NCI-H82 treated with DMSO at 0.1 percent for 48 hours (cell line): ENCODE data around the gene STARD5.
"Not testable (repeated sequence)": the region's sequence is repeated elsewhere in the genome, so short reads cannot be mapped to it uniquely, and the experiment has no call there.

Source experiments
- DNase-seq: peaks from one replicate; lab custom pipeline; 2025; ENCODE audit not compliant: unreplicated experiment; lab: John Stamatoyannopoulos, UW

STARD5 gene, protein sequence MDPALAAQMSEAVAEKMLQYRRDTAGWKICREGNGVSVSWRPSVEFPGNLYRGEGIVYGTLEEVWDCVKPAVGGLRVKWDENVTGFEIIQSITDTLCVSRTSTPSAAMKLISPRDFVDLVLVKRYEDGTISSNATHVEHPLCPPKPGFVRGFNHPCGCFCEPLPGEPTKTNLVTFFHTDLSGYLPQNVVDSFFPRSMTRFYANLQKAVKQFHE

DNA sequence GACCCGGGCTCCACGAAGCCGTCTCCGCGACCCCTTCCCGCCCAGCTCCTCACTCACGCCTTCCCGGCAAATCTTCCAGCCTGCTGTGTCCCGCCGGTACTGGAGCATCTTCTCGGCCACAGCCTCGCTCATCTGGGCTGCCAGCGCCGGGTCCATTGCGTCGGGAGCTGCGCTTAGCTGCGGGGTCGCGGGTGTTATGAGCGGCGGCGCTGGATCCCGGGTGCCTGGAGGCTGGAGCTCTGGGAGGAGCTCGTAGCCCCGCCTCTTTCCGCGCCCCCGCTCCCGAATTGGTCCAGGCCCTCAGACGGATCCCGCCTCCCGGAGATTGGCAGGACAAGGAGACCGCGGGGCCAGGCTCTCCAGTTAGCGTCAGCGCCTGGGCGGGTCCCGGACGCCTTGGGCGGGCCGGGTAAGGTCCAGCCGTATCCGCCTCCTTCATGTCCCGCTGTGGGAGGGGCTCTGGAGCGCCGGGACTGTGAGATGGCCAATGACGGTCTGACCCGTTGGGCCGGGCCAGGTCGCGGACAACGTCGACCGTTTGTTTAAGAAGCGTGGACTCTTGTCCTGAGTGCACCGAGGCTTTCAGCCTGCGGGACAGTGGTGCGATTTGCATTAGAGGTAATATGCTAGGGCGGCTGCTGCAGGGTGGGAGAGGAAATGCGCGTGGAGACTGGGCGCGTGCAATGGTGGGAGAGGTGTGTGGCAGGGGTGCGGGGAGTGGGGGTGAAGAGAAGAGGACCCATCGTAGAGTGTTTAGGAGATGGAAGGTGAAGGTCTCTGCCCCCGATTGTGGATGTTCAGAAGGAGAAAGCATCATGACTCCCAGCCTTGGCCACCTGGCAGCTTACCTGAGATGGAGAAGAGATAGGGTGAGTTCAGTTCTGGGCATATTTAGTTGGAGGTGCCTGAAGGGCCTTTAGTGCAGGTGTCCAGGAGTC is at the start of gene STARD5:
Gene STARD5 (minus strand): TSS at position 198 of the 938 bp plus-strand sequence. CDS start 42 bp downstream, at position 156.
- peak; percentile 62 for DNase-seq

DNA sequence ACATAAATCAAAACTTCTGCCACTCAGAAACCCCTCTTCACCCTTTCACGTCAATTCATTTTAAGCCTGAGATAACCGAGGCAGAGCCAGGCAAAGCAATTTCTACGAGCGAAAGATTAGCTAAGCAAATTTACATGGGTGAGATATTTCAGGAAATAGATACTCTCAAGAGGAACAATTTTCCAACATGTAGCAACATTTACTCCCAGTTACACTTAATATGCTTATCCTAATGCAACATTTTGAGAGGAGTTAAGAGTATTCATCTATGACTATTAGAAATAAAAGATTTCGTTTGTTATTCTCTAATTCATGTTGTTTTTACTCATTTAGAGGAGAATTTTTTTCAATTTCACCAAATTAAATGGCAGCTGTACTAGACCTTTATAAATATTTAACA is 49.2 kb upstream of the STARD5 start:
- DNase-seq, result no peak

DNA sequence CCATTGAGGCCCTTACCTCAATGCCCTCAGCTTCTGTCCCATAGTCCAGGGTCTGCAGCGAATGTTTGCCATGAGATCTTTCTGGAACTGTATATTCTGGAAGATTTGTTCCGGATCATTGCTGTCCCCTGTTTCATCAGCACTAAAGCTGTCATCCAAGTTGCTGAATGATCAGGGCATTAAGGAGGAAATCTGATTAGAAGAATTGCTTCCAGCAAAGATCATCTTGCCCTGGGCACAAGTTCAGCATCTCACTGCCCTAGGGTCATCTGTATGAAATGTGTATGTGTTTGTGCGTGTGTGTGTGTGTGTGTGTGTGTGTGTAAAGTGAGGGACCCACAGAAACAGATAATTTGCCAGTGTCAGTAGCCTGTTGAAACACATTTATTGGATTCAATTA is 48.6 kb upstream of the STARD5 start:
- DNase-seq, result no peak

DNA sequence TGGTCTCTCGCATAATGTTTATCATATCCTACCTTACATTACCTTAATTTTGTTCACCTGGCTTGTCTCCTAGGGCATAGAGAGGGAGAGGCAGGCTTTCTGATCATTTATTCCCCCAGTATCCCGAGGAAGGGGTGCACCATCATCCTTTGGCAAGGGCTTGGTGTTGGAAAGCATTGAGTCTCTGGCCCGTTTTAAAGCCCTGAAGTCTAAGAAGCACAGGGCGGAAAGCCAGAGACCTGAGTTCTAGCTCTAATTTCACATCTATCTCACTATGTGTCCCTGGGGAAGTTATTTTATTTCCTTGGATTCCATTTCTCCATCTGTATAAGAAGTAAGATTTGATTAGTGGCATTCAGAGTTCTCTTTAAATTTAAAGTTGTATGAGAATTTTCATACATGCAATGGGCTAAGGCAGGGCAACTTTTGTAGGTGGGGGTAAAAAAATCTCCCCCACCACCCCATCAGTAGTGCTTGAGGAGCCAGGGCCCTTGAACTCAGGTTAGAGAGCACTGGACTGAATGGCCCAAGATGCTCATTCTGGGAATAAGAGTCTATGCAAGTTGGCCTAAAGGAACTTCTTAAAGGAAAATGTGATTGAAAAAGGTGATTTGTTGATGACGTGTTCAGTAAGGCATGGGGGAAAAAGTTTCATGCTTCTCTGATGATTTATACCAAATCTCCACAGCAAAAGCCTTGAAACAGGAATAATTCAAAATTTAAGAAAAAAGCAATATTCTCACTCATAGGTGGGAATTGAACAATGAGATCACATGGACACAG is 40.0 kb upstream of the STARD5 start:
- no peak for DNase-seq

DNA sequence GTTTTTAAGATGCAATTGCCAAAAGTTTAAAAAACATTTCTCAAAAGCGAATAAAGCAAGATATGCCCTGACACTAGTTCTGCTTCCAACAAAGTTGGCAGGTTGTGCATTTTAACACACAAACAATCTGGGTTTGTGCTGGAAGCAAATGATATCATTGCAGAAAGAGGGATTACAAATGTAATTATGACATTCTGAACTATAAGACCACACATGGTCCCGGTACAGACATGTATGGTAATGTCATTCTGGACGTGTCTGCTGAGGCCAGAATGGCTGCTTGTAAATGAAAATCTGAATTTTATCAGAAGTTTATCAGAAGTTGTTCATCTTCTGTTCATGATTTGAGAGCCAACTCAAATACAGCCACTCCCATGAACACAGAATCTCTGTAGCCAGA is 39.3 kb upstream of the STARD5 start:
- DNase-seq, result no peak

DNA sequence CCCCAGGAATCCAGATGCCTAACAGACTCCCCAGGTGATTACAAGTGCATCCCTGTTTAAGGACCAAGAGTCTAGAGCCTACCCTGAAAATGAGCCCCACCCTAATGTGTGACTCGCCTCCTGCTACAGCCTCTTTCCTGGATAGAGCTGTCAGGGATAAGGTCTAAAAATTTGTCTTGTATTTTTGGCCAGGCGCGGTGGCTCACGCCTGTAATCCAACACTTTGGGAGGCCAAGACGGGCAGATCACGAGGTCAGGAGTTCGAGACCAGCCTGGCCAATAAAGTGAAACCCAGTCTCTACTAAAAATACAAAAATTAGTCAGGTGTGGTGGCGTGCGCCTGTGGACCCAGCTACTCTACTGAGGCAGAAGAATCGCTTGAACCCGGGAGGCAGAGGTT is 38.8 kb upstream of the STARD5 start:
- no peak for DNase-seq

DNA sequence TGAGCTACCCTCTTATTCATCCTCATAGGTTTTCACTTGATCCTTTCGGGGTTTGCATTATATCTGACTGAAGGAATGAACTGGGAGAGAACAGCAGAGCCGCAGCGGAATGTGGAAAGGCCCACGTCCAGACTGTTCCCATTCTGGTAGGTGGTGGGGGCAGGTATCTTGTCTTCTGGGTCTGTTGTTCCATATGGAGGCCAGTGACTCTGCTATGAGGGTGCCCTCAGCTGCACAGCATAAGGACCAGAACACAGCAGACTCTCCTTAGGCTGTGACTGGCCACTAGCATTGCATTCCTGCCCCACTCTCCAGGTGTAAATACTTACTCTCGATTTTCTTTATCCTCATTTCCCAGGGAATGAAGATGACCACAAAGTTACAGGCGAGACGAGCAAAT is 38.0 kb upstream of the STARD5 start:
- no peak for DNase-seq

DNA sequence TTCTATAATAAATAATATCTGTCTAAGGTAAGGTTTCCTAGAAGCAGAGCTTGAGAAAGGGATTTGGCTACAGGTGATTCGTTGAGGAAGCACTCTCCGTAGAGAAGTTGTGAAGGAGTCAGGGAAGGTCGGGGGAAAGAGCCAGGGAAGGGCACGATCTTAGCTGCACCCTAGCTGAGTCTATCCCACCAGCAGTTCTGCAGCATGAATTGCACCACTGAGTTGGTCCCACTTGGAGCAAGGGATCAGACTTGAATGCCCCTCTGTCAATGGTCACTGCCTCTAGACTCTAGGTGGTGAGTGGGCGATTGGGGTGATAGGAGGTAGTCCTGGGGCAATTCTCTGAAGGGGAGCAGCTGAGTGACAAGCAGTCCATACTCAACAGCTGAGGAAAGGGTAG is 36.5 kb upstream of the STARD5 start:
- no peak for DNase-seq

DNA sequence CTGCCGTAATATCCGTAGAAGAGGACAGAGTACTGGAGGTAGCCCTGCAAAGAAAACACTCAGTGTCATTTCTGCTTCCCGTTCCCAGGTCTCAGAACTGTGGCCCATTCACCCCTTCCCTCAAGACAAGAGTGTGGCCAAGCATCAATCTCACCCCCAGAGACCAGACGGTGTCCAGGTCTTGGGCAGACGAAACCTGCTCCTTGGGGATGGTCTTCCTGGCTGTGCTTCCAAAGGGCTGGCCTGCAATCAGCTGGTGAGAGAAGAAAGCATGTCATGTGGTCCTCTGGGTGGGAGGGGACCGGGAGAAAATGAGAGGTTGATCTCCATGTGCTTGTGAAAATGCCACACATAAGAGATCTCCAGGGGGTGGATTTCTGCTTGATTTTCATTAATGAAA is 34.3 kb upstream of the STARD5 start:
- DNase-seq, result no peak

DNA sequence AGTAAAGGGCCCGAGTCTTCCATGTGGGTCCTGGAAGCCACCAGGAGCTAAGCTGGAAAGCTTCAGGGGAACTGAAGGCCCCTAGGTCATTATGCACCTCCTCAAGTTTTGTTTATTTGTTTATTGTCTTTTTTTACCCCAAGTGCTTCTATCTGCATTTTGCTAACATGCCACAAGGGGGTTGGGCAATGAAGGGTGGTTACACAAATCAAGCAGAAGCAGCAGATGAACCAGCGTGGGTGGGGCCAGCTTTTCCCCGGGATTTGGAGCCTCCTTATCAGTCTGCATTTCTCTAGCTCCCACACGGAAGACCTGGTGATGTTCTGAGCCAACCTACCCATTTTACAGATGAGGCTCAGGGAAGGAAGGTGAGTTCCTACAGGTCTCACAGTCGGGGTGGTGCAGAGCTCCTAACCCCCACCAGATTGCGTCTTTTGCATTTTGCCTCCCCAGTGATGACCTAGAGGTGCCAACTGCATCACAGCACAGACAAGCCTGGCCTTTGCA is 33.3 kb upstream of the STARD5 start:
- DNase-seq, result no peak

DNA sequence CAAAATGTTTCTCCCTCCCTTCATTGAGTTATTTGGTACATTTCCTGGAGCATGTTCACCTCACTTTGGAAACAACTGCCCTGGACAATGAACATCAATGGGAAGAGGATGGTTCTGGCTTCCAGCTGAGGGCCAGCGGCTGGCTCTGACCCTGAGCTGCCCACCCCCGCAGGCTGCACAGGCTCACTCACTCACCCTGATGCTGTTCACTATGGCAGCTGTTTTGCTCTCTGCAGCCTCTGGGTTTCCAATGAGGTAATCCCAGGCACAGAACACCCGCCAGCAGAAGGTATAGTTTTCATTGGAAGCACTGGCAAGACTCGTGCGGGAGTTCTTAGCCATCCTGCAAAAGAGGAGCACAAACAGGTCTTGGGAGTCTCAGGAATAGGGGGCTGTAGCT is 32.3 kb upstream of the STARD5 start:
- no peak for DNase-seq

DNA sequence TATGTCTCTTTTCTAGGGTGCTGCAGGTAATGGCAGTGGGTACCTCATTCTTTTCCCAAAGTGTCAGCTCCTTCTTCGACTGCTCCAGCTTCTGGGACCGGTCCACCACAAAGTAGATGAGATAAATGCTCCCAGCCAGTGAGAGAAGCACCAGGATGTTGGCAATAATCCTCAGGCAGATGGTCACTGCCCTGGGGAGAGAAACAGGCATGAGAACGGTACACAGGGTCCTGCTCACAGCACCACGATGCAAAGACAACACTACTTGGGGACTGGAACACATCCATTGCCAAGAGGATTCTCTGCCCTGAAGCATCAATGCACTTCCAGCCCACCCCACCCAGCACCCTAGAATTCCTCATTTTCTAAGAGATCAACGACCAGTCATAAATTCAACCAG is 27.7 kb upstream of the STARD5 start:
- DNase-seq, result no peak

DNA sequence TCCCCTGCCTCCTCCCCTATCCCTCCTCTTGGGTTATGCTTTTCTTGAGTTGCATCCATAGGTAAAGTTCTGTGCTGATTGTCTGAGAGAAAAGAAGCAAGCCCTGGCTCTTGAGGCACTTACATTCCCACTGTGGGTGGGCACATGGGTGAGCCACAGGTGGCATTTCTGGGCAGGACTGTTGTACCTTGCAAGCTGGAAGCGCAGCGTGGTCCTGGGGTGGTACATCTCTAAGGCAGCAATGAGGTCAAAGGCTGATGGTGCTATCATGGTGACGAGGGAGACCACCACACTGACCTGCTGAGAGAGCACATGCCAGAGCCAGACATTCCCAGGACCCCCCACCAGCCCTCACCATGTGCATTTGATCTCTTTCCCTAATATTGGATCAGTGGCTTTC is 25.3 kb upstream of the STARD5 start:
- DNase-seq, result no peak

DNA sequence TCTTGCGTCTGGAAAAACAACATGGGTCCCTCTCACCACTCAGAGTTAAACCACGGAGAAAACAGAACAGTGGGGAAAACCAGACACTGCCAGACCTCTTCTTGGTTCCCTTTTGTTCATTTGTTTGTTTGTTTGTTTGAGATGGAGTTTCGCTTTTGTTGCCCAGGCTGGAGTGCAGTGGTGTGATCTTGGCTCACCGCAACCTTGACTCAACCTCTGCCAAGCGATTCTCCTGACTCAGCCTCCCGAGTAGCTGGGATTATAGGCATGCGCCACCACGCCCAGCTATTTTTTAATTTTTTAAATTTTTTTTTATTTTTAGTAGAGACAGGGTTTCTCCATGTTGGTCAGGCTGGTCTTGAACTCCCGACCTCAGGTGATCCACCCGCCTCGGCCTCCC is 24.8 kb upstream of the STARD5 start:
- DNase-seq, result not testable (repeated sequence)

DNA sequence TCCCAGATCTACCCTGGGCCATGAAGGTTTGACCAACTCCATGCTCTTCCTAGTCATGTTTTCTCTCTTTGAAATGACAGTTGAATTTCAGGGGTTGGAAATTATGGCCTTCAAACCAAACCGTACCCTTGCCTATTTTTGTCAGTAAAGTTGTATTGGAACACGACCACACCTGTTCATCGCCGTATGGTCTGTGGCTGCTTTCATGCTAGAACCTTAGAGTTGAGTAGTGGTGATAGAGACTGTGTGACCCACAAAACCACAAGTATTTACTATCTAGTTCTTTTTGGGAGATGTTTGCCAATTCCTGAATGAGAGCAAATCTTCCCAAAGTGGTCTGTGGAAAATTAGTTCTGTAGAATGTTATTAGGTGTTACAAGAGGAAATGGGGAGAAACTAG is 24.0 kb upstream of the STARD5 start:
- DNase-seq, result no peak

DNA sequence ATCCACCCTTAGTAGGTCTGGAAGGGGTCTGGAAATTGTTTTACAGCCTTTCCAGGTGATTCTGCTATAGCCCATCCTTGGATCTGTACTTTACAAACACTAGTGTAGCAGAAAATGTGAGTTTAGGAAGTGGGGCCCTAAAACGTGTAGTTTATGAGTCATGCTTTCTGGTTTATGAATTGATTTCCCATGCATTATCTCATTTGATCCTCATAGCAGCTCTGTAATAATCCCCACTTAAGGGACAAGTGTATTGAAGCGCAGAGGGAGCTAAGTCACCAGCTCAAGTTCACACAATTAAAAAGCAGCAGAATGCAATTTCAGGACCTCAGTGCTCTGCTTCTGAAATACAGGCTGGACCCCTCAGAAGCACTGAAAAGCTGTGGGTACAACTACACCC is 22.7 kb upstream of the STARD5 start:
- no peak for DNase-seq

DNA sequence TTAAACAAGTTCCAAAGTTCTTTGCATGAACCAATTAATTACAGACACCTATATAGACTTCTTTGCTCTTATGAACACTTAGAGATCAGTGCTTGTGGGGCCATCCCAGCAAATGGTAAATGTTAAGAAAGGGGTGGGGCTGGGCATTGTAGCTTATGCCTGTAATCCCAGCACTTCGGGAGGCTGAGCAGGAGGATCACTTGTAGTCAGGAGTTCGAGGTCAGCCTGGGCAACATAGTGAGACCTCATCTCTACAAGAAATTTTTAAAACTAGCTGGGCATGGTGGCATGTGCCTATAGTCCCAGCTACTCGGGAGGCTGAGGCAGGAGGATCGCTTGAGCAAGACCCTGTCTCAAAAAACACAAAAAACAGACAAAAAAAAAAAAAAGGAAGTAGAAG is 19.4 kb upstream of the STARD5 start:
- DNase-seq, result no peak

DNA sequence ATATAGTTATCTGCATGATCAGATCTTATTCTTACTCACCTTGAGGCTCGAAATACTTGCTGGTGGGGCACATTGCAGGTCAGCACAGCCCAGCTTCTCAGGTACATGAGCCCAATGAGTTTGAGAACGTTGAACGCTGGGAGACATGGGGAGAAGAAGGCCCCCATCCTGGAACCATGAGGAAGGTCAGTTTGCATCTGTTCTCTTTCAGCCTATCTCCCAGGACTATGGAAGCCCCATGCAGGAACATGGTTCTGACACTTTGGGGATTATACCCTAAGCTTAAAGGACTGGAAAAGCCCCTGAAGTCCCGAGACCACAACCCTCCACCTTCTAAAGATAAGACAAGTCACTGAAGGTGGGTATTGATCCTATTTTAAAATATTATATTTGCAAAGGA is 17.4 kb upstream of the STARD5 start:
- no peak for DNase-seq

DNA sequence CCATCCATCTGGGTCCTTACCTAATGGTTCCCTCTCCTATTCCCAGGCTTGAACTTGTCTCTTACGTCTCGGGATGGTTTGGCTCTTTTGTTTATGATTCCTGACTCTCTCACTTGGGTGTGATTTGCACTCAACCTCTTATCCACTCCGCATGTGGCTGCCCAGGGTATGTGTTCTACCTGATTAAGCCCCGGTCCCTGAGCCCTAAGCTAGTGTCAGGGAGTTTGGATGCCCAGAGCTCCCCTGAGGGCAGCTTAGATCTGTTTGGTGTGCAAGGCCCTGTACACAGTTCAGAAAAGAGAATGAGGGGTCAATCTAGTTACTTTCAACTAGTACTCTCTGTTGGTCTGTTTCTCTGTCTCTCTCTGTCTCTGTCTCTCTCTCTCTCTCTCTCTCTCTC is 15.9 kb upstream of the STARD5 start:
- no peak for DNase-seq

DNA sequence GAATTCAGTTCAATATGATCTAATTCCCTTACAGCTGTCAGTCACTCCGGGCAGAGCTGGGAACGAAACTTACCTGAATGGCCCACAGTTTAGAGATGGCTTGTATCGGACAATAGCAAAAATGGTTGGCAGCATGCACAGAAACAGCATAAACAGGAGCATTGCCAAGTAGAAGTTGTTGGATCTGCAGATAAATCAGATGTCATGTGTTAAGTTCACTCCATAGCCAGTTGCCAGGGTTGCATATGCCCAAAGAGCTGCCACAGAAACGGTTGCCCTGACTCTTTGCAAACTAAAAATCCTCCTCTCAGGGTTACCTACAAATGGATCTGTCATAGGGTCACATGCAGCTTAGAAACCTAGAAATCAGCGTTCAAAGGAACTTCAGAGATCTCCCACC is 15.4 kb upstream of the STARD5 start:
- no peak for DNase-seq

DNA sequence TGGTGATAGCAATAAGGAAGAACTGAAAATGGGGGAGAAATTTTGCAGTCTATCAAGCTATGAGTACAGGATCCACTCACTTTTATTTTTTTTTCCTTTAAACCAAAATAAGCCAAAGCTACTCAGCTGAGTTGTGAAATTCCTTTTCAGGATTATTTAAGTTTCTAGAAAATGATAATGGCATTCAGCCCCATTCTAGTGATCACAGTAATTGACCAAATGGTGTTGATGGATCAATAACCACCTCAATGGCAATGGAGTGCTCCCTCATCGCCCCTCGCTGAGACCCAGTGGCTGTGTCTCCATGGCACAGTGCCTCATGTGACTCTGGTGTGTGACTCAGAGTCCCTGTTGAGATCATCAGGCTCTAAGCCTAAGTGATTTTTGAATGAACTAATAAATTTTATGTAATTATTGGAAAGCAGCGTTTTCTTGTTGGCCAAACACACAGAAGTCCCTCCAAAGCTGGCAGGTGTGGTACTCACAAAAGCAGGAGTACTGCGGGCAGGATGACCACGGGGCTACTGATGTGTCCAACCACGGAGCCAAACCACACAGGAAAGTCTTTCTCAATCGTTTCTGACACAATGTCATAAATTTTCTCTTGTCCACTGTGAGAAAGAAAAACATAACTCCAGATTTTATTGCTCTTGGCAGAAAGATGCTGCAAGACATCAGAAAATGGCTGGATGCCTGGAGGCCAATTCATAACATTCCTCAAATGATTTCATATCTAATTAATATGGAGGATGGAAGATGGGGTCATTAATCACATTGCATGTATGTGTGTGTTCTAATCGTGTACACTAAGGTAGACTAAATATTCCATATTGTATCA is 14.4 kb upstream of the STARD5 start:
- DNase-seq, result no peak
